HG03103 (cell line): ENCODE data around the gene MUCL3.
A peak's percentile ranks its signal among the peaks of the same experiment; 100 is the strongest.
"Not testable (repeated sequence)": the region's sequence is repeated elsewhere in the genome, so short reads cannot be mapped to it uniquely, and the experiment has no call there.

Source experiments
- ATAC-seq: cut with Tn5 transposase; IDR thresholded peaks from one replicate; pipeline ENCODE4 v1.9.1; 2021; ENCODE audit warnings: low read depth; ENCODE audit not compliant: unreplicated experiment

MUCL3 gene, protein sequence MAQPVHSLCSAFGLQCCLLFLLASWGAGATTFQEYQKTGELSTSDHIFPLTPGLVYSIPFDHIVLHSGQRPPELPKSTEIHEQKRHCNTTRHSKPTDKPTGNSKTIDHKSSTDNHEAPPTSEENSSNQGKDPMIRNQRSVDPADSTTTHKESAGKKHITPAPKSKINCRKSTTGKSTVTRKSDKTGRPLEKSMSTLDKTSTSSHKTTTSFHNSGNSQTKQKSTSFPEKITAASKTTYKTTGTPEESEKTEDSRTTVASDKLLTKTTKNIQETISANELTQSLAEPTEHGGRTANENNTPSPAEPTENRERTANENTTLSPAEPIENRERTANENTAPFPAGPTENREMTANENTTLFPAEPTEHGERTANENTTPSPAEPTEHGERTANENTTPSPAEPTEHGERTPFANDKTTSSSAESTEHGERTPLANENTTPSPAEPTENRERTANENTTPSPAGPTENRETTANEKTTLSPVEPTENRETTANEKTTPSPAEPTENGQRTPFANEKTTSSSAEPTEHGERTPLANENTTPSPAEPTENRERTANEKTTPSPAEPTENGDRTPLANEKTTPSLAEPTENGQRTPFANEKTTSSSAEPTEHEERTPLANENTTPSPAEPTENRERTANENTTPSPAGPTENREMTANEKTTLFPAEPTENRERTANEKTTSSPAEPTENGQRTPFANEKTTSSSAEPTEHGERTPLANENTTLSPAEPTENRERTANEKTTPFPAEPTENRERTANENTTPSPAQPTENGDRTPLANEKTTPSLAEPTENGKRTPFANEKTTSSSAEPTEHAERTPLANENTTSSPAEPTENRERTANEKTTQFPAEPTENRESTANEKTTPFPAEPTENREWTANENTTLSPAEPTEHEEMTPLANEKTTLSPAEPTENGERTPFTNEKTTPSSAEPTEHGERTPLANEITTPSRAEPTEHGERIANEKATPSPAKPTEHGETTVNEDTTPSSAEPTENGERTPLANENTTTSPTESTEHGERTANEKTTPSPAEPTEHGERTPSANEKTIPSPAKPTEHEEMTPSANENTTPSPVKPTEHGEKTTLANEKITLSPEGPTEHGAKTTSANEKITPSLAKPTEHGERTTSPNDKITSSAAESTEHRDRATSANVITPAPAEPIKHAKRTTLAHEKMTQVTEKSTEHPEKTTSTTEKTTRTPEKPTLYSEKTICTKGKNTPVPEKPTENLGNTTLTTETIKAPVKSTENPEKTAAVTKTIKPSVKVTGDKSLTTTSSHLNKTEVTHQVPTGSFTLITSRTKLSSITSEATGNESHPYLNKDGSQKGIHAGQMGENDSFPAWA (N-terminal part only)

GRCh38 chr6:30940361-30940986 lies at the start of gene MUCL3:
TSS of gene MUCL3 (plus strand) at chr6:30940973. CDS start at chr6:30941000, 27 bp downstream.
- ATAC-seq, result no peak

- no peak for ATAC-seq
These were observed 49.4 kb upstream of the MUCL3 start for GRCh38 chr6:30891450-30891723.

DNA sequence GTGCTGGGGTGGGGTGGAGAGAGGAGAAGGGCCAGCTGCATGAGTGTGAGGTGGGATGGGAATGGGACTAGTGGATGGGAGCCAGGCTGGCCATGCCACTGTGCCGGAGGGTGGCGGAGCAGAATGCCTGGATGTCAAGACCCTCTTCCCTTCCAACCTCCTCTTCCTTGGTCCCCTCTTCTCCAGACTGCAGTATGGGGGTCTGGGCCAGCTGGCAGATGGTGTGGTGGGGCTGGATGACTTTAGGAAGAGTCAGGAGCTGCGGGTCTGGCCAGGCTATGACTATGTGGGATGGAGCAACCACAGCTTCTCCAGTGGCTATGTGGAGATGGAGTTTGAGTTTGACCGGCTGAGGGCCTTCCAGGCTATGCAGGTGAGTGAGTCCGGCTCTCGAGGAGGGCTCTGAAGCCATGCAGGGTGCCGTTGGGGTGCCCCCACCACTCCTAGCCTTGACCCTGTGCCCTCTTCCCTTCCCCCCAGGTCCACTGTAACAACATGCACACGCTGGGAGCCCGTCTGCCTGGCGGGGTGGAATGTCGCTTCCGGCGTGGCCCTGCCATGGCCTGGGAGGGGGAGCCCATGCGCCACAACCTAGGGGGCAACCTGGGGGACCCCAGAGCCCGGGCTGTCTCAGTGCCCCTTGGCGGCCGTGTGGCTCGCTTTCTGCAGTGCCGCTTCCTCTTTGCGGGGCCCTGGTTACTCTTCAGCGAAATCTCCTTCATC lies 48.8 kb upstream of the MUCL3 start:
- no peak for ATAC-seq

DNA sequence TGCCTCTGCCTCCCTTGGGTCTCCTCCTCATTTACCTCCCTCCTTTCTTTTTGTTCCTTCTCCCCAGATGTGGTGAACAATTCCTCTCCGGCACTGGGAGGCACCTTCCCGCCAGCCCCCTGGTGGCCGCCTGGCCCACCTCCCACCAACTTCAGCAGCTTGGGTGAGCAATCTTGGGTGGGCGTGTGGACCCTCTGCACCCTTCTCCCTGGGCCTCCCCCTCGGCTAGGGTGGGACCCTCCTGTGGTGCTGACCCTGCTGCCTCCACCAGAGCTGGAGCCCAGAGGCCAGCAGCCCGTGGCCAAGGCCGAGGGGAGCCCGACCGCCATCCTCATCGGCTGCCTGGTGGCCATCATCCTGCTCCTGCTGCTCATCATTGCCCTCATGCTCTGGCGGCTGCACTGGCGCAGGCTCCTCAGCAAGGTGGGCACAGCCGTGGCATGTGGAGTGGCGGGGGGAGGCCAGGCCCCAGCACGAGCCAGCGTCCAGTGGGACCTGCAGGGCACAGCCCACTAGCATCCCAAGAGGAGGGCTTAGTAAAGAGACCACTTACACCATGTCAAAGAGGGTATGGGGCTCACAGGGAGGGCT lies 47.7 kb upstream of the MUCL3 start:
- no peak for ATAC-seq

DNA sequence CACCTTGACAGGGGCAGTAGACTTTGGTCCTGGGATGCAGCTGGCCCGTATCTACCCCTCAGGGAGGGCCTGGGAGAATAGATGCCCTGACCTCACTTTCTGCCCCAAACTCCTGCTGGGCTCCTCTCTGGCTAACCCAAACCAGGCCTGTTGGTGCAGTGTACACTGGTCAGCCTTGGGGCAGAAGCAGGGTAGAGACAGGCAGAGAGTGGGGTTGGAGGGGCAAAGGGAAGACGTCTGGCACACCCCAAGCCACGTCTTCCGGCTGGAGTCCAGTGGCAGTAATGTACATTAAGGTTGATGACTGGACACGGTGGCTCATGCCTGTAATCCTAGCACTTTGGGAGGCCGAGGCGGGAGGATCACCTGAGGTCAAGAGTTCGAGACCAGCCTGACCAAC lies 47.1 kb upstream of the MUCL3 start:
- no peak for ATAC-seq

GRCh38 chr6:30894381-30894780 lies 46.4 kb upstream of the MUCL3 start:
- no peak for ATAC-seq

DNA sequence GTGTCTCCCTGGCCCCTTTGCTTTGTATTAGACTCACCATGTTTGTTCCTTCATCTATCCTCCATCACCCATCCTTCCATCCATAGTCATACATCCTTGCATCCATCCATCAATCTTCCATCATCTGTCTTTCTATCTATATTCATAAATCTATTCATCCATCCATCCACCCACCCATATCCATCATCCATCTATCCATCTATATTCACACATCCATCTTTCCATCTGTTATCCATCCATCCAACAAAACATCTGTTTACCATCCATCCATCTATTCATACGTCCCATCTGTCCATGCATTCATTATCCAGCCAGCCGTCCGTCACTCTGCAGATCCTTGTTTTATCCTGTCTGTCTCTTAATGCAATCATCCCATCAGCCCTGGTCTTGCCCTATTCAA lies 45.8 kb upstream of the MUCL3 start:
- no peak for ATAC-seq

DNA sequence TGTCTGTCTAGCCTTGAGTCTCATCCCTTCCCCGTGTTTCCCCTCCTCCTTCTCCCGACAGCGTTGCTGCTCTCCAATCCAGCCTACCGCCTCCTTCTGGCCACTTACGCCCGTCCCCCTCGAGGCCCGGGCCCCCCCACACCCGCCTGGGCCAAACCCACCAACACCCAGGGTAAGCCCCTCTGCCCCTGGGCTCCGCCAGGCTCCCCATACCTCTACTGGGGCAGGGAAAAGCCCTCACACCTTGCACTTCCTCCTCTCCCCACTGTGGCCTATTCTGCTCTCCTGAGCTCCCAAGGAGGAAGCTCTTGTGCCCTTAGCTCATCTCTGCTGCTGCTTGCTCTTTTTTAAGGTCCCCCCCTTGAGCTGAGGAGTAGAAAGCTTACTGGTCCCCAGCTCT lies 45.4 kb upstream of the MUCL3 start:
- no peak for ATAC-seq

- ATAC-seq, result no peak
These were observed 44.2 kb upstream of the MUCL3 start for GRCh38 chr6:30896541-30896940.

DNA sequence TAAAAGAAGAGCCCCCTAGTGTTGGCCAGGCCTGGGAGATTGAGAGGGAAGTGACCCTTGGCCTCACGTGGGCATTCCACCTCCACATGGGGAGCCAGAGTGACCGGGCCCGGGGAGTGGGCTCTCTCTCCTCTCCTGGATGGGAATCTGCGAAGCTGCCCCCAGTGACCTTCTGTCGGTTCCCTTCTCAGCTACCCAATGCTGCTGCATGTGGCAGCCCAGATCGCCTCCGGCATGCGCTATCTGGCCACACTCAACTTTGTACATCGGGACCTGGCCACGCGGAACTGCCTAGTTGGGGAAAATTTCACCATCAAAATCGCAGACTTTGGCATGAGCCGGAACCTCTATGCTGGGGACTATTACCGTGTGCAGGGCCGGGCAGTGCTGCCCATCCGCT lies 42.9 kb upstream of the MUCL3 start:
- no peak for ATAC-seq

DNA sequence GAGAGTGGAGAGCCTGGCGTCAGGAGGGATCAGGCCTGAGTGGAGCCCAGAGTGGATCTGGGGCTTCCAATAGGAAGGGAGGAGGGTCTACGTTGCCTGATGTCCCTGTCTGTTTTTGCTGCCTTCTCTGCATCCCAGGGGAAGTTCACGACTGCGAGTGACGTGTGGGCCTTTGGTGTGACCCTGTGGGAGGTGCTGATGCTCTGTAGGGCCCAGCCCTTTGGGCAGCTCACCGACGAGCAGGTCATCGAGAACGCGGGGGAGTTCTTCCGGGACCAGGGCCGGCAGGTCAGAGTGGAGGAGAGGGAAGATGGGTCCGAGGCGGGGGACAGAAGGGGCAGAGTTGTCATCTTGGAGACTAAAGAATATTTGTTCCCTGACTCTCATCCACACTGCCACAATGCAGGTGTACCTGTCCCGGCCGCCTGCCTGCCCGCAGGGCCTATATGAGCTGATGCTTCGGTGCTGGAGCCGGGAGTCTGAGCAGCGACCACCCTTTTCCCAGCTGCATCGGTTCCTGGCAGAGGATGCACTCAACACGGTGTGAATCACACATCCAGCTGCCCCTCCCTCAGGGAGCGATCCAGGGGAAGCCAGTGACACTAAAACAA lies 41.9 kb upstream of the MUCL3 start:
- ATAC-seq, result no peak

GRCh38 chr6:30900863-30901417 lies 39.8 kb upstream of the MUCL3 start:
- no peak for ATAC-seq

DNA sequence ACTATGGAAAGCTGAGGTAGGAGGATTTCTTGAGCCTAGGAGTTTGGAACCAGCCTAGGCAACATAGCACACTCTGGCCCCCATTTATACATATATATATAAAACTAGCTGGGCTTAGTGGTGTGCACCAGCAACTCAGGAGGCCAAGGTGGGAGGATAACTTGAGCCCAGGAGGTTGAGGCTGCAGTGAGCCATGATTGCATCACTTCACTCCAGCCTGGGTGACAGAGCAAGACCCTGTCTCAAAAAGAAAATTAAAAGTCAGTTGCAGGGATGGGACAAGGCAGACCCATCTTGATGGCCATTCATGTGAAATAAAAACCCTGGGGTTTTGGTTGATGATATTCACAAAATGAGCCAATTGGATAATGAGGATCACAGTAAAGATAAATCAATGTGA lies 39.3 kb upstream of the MUCL3 start:
- ATAC-seq, result no peak

DNA sequence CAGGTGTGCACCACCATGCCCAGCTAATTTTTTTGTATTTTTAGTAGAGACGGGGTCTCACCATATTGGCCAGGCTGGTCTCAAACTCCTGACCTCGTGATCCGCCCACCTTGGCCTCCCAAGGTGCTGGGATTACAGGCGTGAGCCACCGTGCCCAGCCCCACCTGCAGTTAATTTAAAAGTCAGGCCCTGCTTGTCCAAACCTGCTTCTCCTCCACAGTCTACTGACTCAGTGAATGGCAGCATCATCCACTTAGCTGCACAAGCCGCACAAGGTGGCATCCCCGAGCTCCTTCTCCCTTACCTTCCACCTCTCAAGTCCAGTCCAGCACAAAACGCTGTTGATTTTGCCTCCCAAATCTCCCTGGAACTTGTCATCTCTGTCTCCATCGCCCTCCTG lies 38.6 kb upstream of the MUCL3 start:
- ATAC-seq, result not testable (repeated sequence)

GRCh38 chr6:30902709-30903108 lies 38.1 kb upstream of the MUCL3 start:
- no peak for ATAC-seq

GRCh38 chr6:30903236-30903635 lies 37.5 kb upstream of the MUCL3 start:
- ATAC-seq, result no peak

GRCh38 chr6:30907290-30907757 lies 33.4 kb upstream of the MUCL3 start:
- not testable (repeated sequence) for ATAC-seq

- peak; percentile 82 for ATAC-seq
These were observed 32.8 kb upstream of the MUCL3 start, which contains the start of gene GTF2H4 for GRCh38 chr6:30907758-30908591. TSS of gene GTF2H4 (plus strand) at chr6:30908207.
